Globus pallidus (tissue), 1 donor: ENCODE measurements around the gene AS3MT.
"Not testable (repeated sequence)": the region's sequence is repeated elsewhere in the genome, so short reads cannot be mapped to it uniquely, and the experiment has no call there.

Experiments
- DNase-seq: peaks from one replicate; pipeline ENCODE4 v3.0.0-alpha.2; 2015; ENCODE audit warnings: low spot score

The AS3MT gene

GRCh38 chr10:102919992-102920739, 50.9 kb downstream of the AS3MT start:
- no peak for DNase-seq

DNA sequence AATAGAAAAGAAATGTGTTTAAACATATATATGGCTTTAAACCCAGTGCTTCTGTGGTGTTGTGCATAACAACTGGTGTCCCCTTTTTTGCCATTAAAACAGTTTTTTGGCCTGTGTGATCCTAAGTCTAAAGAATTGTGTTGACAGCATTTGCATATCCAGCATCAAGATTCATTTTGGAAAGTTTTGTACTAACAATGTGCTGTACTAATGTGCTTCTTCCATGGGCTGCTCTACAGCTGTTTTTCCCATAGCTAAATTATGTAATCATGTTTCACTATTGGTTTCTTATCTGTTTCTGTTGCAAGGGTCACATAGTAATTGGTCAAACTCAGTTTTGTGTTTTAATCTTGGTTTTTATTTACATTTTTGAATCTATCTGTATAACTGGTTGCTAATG, 54.3 kb downstream of the AS3MT start:
- DNase-seq = no peak

DNA sequence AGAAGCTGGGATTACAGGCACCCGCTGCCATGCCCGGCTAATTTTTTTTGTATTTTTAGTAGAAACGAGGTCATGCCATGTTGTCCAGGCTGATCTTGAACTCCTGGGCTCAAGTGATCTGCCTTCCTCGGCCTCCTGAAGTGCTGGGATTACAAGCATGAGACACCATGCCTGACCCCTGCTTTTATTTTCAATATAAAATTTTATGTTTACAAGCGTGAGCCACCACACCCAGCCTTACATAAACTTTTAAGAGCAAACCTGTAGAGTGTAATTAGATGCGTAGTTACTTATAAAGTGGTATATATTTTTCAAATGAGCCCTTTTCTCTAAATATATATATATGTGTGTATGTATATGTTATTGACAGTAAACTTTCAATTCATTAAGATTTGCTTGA, 57.6 kb downstream of the AS3MT start:
- DNase-seq = no peak

GRCh38 chr10:102927311-102928010, 58.2 kb downstream of the AS3MT start:
- DNase-seq = no peak

DNA sequence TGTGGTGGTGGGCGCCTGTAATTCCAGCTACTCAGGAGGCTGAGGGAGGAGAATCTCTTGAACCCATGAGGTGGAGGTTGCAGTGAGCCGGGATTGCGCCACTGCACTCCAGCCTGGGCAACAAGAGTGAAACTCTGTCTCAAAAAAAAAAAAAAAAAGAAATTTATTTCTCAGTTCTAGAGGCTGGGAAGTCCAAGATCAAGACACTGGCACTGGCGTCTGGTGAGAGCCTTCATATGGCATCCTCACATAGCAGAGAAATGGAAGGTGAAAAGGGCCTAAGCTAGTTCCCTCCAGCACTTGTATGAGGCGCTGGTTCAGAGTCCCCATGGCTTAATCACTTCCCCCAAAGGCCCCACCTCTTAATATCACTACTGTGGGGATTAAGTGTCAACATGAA, 59.2 kb downstream of the AS3MT start:
- DNase-seq = not testable (repeated sequence)

GRCh38 chr10:102930720-102931119, 61.5 kb downstream of the AS3MT start:
- DNase-seq = no peak

DNA sequence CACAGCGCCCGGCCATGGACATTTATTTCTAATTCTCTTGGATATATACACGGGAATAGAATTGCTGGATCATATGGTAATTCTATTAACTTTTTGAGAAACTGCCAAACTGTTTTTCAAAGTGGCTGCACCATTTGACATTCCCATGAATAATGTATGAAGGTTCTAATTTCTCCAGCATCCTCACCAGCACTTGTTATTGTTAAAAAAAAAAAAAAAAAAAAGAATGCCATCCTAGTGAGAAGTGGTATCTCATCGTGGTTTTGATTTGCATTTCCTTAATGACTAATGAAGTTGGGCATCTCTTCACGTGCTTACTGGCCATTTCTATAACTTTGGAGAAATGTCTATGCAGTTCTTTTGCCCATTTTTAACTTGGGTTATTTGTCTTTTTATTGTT, 62.4 kb downstream of the AS3MT start:
- no peak for DNase-seq

DNA sequence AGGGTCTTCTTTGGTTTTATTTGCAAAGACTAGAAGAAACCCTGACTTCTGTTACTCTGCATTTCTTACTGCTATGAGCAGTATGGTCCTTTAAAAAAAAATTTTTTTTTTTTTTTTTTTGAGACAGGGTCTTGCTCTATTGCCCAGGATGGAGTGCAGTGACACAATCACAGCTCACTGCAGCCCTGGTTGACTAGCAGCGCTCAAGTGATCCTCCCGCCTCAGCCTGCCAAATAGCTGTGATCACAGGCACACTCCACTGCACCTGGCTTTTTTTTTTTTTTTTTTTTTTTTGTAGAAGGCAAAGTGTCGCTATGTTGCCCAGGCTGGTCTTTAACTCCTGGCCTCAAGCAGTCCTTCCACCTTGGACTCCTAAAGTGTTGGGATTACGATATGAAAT, 66.2 kb downstream of the AS3MT start:
- DNase-seq = no peak

GRCh38 chr10:102935939-102936605, 66.8 kb downstream of the AS3MT start:
- DNase-seq = no peak

GRCh38 chr10:102941401-102941800, 72.1 kb downstream of the AS3MT start:
- DNase-seq = no peak

DNA sequence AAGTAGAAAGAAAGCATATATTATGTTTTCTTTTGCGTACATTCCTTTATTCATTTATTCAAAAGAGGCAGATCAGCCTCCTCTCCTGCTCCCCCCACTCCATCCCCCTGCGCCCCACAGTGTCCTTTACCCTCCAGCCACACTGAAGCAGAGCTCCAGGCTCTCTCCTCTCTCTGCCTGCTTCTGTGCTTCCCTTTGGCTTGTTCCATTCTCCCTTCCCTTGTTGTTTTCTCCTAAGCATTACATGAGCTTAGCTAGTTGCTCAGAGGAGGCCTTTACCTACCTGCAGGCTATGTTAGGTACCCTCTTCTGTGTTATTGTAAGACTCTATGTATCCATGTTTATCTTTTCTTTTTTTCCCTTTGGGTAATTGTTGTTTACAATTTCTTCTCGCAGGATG, 76.2 kb downstream of the AS3MT start:
- DNase-seq = no peak

- no peak for DNase-seq
These were observed 76.7 kb downstream of the AS3MT start for GRCh38 chr10:102945962-102946361.

GRCh38 chr10:102946992-102947391, 77.7 kb downstream of the AS3MT start:
- DNase-seq = no peak

DNA sequence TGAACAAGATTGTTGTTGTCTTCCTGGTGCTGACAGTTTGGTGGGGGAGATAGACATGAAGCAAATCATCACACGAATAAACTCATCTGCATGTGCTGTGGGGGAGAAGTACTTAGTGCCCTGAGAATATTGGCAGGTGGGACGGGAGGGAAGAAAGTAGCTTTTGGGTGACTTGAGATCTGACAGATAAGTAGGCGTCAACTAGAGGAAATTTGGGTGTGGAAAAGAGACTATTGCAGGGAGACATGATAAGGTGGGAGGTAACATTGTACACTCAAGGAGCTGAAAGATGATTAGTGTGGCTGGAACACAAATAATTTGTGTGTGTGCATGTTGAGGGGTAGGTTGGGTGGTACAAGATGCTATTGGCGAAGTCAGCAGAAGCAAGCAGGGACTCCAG, 78.9 kb downstream of the AS3MT start:
- DNase-seq = no peak

GRCh38 chr10:102948786-102949185, 79.5 kb downstream of the AS3MT start:
- no peak for DNase-seq

- no peak for DNase-seq
These were observed 80.6 kb downstream of the AS3MT start for GRCh38 chr10:102949916-102950315.

DNA sequence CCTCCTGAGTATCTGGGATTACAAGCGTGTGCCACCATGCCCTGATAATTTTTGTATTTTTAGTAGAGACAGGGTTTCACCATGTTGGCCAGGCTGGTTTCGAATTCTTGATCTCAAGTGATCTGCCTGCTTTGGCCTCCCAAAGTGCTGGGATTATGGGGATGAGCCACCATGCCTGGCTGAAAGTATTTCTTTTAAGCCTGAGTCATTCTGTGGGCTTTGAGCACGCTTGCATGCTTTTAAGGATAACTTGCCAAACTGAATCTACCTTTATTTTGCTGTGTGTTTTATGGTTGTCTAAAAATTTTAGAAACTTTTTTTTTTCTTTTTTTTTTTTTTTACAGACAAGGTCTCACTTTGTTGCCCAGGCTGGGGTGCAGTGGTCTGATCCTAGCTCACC, 82.0 kb downstream of the AS3MT start:
- no peak for DNase-seq
